Subcutaneous adipose tissue (tissue), 4 donors: ENCODE data around the gene FBXO31. TPM values are rescaled to one million over a fixed set of nuclear protein-coding genes. Genes with fewer than 3 reads are reported as not detected.

Experiments
- CTCF ChIP-seq: fragments of 450-650 bp; IDR thresholded peaks from one replicate; pipeline ENCODE4 v1.5.1; 2016; ENCODE audit warnings: low read depth, mild to moderate bottlenecking, control low read depth, antibody characterized with exemption, moderate library complexity
- total RNA-seq, 4 donors: library from RNA; depleted of rRNA; stranded (reverse); fragments of >200 nt; gene quantifications; one replicate each; pipeline ENCODE4 v1.1.0, GENCODE V29; 2016

Gene FBXO31
- total RNA-seq, 4 donors from 2014 or later: 36.7 to 353 (median 76.1) TPM

DNA sequence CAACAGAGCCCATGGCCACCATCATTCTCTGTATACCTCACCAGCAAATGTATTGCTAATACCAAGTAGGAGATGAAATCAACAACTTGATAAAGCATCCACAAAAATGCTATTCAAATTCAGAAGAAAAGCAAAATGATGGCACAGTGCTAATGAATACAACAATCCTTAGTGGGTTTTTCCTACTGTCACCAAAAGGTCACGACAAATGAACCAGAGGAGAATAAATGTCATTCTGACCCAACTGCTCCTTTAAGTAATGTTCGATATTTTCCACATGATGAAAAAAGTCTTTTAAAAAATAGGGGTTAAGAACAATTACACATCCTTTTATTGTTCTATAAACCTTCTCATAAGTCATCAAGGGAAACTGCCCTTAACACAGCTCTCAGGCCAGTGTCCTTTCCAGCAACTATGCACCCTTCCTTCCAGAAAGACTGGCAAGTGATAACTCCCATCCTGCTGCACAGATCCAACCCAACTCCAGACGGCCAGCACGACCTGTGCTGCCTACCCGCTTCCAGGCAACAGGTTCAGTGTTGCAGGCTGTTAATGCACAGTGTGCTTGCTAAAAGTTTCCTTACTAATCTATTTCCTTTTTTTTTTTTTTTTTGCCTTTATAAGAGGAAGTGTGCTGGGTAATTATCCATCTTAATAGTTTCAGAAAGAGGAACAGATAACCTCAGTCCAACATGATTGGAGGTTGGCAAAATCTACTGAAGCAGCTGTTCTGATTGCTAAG lies 15.4 kb downstream of the FBXO31 start:
- TF ChIP-seq CTCF: no peak

DNA sequence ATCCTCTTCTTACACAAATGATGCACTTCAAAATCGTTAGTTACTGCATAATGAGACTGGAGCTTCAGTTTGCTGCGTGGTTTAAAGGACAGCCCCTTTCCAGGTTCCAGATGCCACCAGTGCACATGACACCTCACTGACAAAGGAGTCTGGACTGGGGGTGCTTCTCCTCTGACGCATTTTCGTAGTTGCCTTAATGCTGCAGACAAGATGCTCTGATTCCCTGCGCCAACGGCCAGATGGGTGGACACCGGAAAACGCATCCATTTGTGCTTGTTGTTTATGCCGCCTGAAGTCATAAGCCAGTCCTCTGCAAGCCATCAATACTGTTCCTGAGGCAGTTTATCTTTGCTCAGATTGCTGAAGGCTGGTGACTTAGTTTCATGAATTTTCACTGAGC lies 16.0 kb downstream of the FBXO31 start:
- TF ChIP-seq CTCF: no peak

GRCh38 chr16:87366930-87367329 lies 16.6 kb downstream of the FBXO31 start:
- TF ChIP-seq CTCF: no peak

DNA sequence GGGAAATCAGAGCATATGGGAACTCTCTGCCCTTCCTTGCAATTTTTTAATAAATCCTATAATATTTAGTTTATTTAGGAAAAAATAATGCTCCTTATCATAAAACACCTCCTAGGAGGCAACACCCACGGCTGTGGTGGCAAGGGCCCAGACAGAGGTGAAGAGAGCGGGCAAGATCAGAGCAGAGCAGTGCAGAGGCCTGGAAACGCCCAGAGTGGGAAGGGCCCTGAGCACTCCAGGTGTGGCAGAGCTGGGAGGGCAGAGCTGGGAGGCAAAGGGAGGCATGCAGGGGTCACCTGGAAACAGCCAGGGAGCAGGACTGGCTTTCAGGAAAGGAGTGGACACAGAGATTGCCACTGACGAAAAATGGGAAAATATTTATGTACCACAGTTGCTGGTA lies 17.3 kb downstream of the FBXO31 start:
- TF ChIP-seq CTCF: no peak

DNA sequence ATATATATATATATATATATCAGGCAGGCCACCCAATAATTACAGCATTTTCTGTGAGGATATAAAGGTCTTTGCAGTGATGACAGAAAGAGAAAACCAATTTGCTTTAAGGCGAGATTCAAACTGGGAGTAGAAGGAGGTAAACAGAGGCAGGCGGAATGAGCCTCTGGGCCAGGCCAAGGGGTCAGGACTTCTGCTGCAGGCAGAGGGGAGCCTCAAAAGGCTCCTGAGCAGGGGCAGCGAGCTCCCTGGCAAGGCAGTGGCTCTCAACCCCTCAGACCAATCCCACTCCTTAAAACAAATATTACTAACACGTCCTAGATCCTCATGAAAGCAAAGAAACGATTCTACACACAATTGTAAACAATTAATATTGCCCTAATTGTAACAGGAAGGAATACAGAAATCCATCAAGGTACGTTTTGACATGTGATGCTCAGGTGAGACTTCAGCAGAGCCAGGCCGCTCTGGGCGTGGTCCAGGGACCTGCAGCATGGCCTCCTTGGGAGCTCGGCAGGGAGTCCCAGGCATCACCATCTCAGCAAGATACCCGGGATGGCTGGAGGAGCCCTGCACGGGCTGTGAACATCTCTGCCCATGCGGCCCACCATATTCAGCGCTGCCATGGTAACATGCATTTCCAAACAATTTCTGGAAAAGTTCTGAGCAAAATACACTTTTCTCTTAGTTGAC lies 18.4 kb downstream of the FBXO31 start:
- no peak for TF ChIP-seq CTCF

- TF ChIP-seq CTCF: no peak
Measured at GRCh38 chr16:87363771-87364455, 19.7 kb downstream of the FBXO31 start.
